HG02759 (cell line): ENCODE data around the gene TENM4.

ENCODE experiments used
- ATAC-seq: cut with Tn5 transposase; IDR thresholded peaks from one replicate; pipeline ENCODE4 v1.9.1; 2021; ENCODE audit warnings: mild to moderate bottlenecking, moderate library complexity; ENCODE audit not compliant: unreplicated experiment

The TENM4 gene

GRCh38 chr11:79094616-79095015 is 346.2 kb downstream of the TENM4 start:
- ATAC-seq: no peak

GRCh38 chr11:79092791-79093353 is 348.0 kb downstream of the TENM4 start:
- no peak for ATAC-seq

GRCh38 chr11:79090191-79090705 is 350.6 kb downstream of the TENM4 start:
- no peak for ATAC-seq

GRCh38 chr11:79089601-79090000 is 351.2 kb downstream of the TENM4 start:
- ATAC-seq: no peak

- no peak for ATAC-seq
Observed at GRCh38 chr11:79088967-79089366, 351.9 kb downstream of the TENM4 start.

GRCh38 chr11:79087961-79088318 is 352.9 kb downstream of the TENM4 start:
- ATAC-seq: no peak

GRCh38 chr11:79087238-79087960 is 353.4 kb downstream of the TENM4 start:
- ATAC-seq: no peak

GRCh38 chr11:79086056-79086455 is 354.8 kb downstream of the TENM4 start:
- no peak for ATAC-seq

GRCh38 chr11:79084382-79084781 is 356.4 kb downstream of the TENM4 start:
- no peak for ATAC-seq

- no peak for ATAC-seq
Observed at GRCh38 chr11:79083352-79083751, 357.5 kb downstream of the TENM4 start.

- no peak for ATAC-seq
Observed at GRCh38 chr11:79082907-79083306, 357.9 kb downstream of the TENM4 start.

GRCh38 chr11:79082280-79082679 is 358.6 kb downstream of the TENM4 start:
- ATAC-seq: no peak

GRCh38 chr11:79081471-79082031 is 359.3 kb downstream of the TENM4 start:
- ATAC-seq: no peak

GRCh38 chr11:79080551-79080950 is 360.3 kb downstream of the TENM4 start:
- no peak for ATAC-seq

- ATAC-seq: no peak
Observed at GRCh38 chr11:79078999-79079398, 361.8 kb downstream of the TENM4 start.

- ATAC-seq: no peak
Observed at GRCh38 chr11:79078456-79078855, 362.4 kb downstream of the TENM4 start.

GRCh38 chr11:79077702-79078330 is 363.0 kb downstream of the TENM4 start:
- ATAC-seq: no peak

- ATAC-seq: no peak
Observed at GRCh38 chr11:79076526-79077115, 364.2 kb downstream of the TENM4 start.

GRCh38 chr11:79074547-79074946 is 366.3 kb downstream of the TENM4 start:
- ATAC-seq: no peak

- no peak for ATAC-seq
Observed at GRCh38 chr11:79071190-79071589, 369.6 kb downstream of the TENM4 start.

GRCh38 chr11:79070518-79070917 is 370.3 kb downstream of the TENM4 start:
- no peak for ATAC-seq
